ENCODE measurements around the gene WAPL. TPM values are rescaled to one million over a fixed set of nuclear protein-coding genes. Genes with fewer than 3 reads are reported as not detected.

The WAPL gene
- total RNA-seq, 1 donor from 2014 or later: 29.3 TPM

DNA sequence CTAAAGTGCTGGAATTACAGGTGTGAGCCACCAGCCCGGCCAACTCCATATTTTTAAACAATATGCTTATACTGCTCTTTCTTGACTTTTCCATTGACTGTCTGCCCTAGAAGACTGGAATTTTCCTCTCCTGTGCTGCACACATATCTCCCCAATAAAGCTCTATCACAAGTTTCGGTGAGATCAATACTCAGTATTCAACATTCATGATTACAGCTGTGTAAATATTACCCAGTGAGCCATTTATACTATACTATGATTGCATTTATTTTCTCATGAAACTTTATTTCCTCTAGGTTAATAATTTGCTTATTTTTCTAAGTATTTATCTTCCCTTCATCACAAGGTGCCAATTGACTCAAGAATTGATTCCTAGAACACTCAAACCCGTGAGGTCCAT lies 106.5 kb downstream of the WAPL start:
- no peak overlapping the region for H3K27ac Mint-ChIP-seq (ENCODE audit: unreplicated experiment)
- peaks cover 10% of the 10 kb centered on the region for H3K4me1 Mint-ChIP-seq (ENCODE audit: unreplicated experiment)
- TF ChIP-seq, protein P1, sequence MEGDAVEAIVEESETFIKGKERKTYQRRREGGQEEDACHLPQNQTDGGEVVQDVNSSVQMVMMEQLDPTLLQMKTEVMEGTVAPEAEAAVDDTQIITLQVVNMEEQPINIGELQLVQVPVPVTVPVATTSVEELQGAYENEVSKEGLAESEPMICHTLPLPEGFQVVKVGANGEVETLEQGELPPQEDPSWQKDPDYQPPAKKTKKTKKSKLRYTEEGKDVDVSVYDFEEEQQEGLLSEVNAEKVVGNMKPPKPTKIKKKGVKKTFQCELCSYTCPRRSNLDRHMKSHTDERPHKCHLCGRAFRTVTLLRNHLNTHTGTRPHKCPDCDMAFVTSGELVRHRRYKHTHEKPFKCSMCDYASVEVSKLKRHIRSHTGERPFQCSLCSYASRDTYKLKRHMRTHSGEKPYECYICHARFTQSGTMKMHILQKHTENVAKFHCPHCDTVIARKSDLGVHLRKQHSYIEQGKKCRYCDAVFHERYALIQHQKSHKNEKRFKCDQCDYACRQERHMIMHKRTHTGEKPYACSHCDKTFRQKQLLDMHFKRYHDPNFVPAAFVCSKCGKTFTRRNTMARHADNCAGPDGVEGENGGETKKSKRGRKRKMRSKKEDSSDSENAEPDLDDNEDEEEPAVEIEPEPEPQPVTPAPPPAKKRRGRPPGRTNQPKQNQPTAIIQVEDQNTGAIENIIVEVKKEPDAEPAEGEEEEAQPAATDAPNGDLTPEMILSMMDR (IDR thresholded peaks at IDR 0.05): no peak
- no peaks in the 10 kb centered on the region for H3K36me3 Mint-ChIP-seq (ENCODE audit: unreplicated experiment)
- peaks cover 7% of the 10 kb centered on the region for H3K9me3 Mint-ChIP-seq (ENCODE audit: unreplicated experiment)
- DNase-seq (ENCODE audit: extremely low spot score, unreplicated experiment): no peak
- H3K27me3 Mint-ChIP-seq (ENCODE audit: unreplicated experiment): peaks cover under 1% of the 10 kb centered on the region
- no peak overlapping the region for H3K4me3 Mint-ChIP-seq (ENCODE audit: unreplicated experiment)

DNA sequence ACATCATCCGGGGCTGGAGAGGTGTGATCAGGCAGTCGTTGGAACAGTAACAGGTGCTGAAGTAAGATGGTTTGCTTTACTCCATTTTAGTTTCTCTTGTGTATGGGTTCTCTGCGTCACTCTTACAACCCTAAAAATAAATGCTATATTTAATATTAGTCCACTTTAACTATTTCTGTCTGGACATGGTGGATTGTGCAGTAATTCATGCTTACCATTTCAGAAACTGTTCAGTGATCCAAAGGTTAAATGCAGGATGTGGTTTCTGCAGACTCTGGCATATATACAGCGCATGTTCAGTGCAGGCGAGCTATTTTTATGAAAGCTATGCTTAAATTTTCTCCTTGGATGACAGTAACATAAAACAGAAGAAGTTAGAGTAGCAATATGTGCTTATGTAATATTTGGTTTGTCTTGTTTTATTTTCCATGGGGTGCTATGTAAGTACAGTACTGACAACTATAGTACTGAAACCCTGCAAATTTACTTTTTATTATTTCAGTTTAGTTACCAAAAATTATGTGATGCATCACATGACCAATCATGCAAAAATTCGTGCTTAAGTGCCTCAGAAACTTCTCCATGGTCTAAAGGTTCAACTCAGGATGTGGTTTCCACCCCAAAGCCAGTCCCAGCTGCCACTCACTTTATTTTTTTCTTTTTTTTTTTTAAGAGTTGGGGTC lies 108.4 kb downstream of the WAPL start:
- Mint-ChIP-seq H3K4me3 (ENCODE audit: unreplicated experiment) (no peak overlapping the region), H3K27me3 (ENCODE audit: unreplicated experiment) (no peaks in the 10 kb centered on the region), H3K27ac (ENCODE audit: unreplicated experiment) (no peak overlapping the region), H3K9me3 (ENCODE audit: unreplicated experiment) (peaks cover 7% of the 10 kb centered on the region), H3K36me3 (ENCODE audit: unreplicated experiment) (no peaks in the 10 kb centered on the region), H3K4me1 (ENCODE audit: unreplicated experiment) (peaks cover 10% of the 10 kb centered on the region)
- TF ChIP-seq, protein P1 (IDR thresholded peaks at IDR 0.05): no peak
- no peak for DNase-seq (ENCODE audit: extremely low spot score, unreplicated experiment)

GRCh38 chr10:86411852-86412560 lies 109.6 kb downstream of the WAPL start:
- TF ChIP-seq, protein P1 (IDR thresholded peaks at IDR 0.05): no peak
- Mint-ChIP-seq H3K27ac (ENCODE audit: unreplicated experiment) (peak overlapping the region; percentile 61), H3K9me3 (ENCODE audit: unreplicated experiment) (peaks cover 7% of the 10 kb centered on the region), H3K36me3 (ENCODE audit: unreplicated experiment) (no peaks in the 10 kb centered on the region), H3K4me1 (ENCODE audit: unreplicated experiment) (peaks cover 10% of the 10 kb centered on the region), H3K4me3 (ENCODE audit: unreplicated experiment) (no peak overlapping the region), H3K27me3 (ENCODE audit: unreplicated experiment) (no peaks in the 10 kb centered on the region)
- peak; percentile 48 for DNase-seq (ENCODE audit: extremely low spot score, unreplicated experiment)

GRCh38 chr10:86411281-86411841 lies 110.2 kb downstream of the WAPL start:
- TF ChIP-seq, protein P1 (IDR thresholded peaks at IDR 0.05): no peak
- H3K4me3 Mint-ChIP-seq (ENCODE audit: unreplicated experiment): peak overlapping the region; percentile 20
- H3K27ac Mint-ChIP-seq (ENCODE audit: unreplicated experiment): peak overlapping the region; percentile 61
- peak; percentile 36 for DNase-seq (ENCODE audit: extremely low spot score, unreplicated experiment)
- H3K4me1 Mint-ChIP-seq (ENCODE audit: unreplicated experiment): peaks cover 10% of the 10 kb centered on the region
- no peaks in the 10 kb centered on the region for H3K36me3 Mint-ChIP-seq (ENCODE audit: unreplicated experiment)
- peaks cover 7% of the 10 kb centered on the region for H3K9me3 Mint-ChIP-seq (ENCODE audit: unreplicated experiment)
- H3K27me3 Mint-ChIP-seq (ENCODE audit: unreplicated experiment): no peaks in the 10 kb centered on the region

DNA sequence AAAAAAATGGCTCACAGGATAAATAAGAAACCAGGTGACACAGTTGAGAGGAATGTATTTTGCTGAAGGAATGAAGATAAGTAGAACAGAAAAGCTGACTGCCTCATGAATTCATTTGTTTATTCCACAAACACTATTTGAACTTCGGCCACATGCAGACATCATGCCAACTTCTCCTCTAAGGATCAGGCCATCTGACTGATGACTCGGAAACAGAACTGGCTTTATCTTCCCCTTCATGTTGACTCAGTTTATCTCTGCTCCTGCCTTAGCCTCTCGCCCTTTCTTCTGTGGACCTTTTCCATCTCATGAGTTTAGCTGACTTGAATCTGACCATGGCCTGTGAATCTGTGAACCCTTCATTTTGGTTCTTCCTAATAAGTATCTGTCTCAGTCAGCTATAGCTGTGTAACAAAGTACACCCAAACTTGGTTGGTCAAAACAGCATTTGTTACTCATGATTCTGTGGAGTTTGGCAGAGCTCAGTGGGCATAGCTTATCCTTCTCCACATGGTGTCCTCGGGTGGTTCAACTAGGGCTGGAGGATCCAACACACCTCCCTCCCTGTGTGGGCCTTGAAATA lies 111.0 kb downstream of the WAPL start:
- Mint-ChIP-seq H3K4me3 (ENCODE audit: unreplicated experiment) (no peak overlapping the region), H3K27me3 (ENCODE audit: unreplicated experiment) (no peaks in the 10 kb centered on the region), H3K27ac (ENCODE audit: unreplicated experiment) (no peak overlapping the region), H3K4me1 (ENCODE audit: unreplicated experiment) (peaks cover 10% of the 10 kb centered on the region), H3K36me3 (ENCODE audit: unreplicated experiment) (no peaks in the 10 kb centered on the region), H3K9me3 (ENCODE audit: unreplicated experiment) (peaks cover 7% of the 10 kb centered on the region)
- TF ChIP-seq, protein P1 (IDR thresholded peaks at IDR 0.05): no peak
- DNase-seq (ENCODE audit: extremely low spot score, unreplicated experiment): no peak
